Gastroesophageal sphincter (tissue), 4 donors: ENCODE measurements around the gene ELMO1. TPM values are rescaled to one million over a fixed set of nuclear protein-coding genes. Genes with fewer than 3 reads are reported as not detected.

Experiments
- ATAC-seq: fragments of 150-250 bp; one replicate; pipeline ENCODE4 v1.9.1; 2016; ENCODE audit warnings: mild to moderate bottlenecking, moderate library complexity
- H3K27ac ChIP-seq, 4 donors: fragments of 200-600 bp; sonication (generic) in 3 of 4; 1 replicate in 3 of 4; 2 replicates in 1 of 4; pipeline ENCODE4 v1.5.1; 2016 to 2019
- H3K27me3 ChIP-seq: fragments of 200-600 bp; sonication (generic); one replicate; pipeline ENCODE4 v1.5.1; 2019
- H3K36me3 ChIP-seq, 2 donors: fragments of 200-600 bp; sonication (generic); one replicate each; pipeline ENCODE4 v1.5.1; 2019; ENCODE audit warnings: control low read depth in 1 of 2
- H3K4me1 ChIP-seq, 3 donors: fragments of 200-600 bp; sonication (generic); 1 replicate in 2 of 3; 2 replicates in 1 of 3; pipeline ENCODE4 v1.5.1; 2016 to 2019; ENCODE audit warnings: control low read depth in 2 of 3
- H3K4me3 ChIP-seq, 2 donors: fragments of 200-600 bp; sonication (generic); one replicate each; pipeline ENCODE4 v1.5.1; 2019; ENCODE audit warnings: mild to moderate bottlenecking in 1 of 2, moderate library complexity in 1 of 2
- H3K9me3 ChIP-seq, 3 donors: fragments of 200-600 bp; sonication (generic); one replicate each; pipeline ENCODE4 v1.5.1; 2017 to 2019; ENCODE audit warnings: control low read depth in 2 of 3
- EP300 ChIP-seq: sonication (generic); formaldehyde crosslinking; IDR thresholded peaks from one replicate; pipeline ENCODE4 v1.6.1; 2017; ENCODE audit warnings: antibody characterized with exemption, mild to moderate bottlenecking
- POLR2A ChIP-seq, 2 donors: fragments of 450-650 bp; IDR thresholded peaks; one replicate each; pipeline ENCODE4 v1.6.1; 2017; ENCODE audit warnings: antibody characterized with exemption in 2 of 2, mild to moderate bottlenecking in 2 of 2, moderate library complexity in 1 of 2
- POLR2AphosphoS5 ChIP-seq: sonication (generic); formaldehyde crosslinking; IDR thresholded peaks from one replicate; pipeline ENCODE4 v1.6.1; 2017; ENCODE audit warnings: antibody characterized with exemption
- WGBS, 2 donors: methylation state at CpG; one replicate each; pipeline ENCODE4 v1.1.5; 2018; ENCODE audit warnings: low coverage in 1 of 2; 5-methylcytosine and 5-hydroxymethylcytosine counted together
- small RNA-seq, 4 donors: library from RNA; depleted of rRNA; stranded (forward); fragments of <200 nt; gene quantifications; one replicate each; pipeline ENCODE3, GENCODE V24; 2016
- total RNA-seq, 4 donors: library from RNA; depleted of rRNA; stranded (reverse); fragments of >200 nt; gene quantifications; one replicate each; pipeline ENCODE4 v1.1.0, GENCODE V29; 2016
- TF ChIP-seq, protein P1 (sequence below), 4 experiments: fragments of 200-600 bp in 2 of 4; fragments of 450-650 bp in 2 of 4; sonication (generic) in 1 of 4; IDR thresholded peaks; one replicate each; pipeline ENCODE4 v1.5.1; 2017 to 2019; ENCODE audit warnings: antibody characterized with exemption in 4 of 4, mild to moderate bottlenecking in 2 of 4, moderate library complexity in 2 of 4

ELMO1 gene
- total RNA-seq, 4 donors from 2014 or later, result 22.1 to 54.0 (median 42.7) TPM

DNA sequence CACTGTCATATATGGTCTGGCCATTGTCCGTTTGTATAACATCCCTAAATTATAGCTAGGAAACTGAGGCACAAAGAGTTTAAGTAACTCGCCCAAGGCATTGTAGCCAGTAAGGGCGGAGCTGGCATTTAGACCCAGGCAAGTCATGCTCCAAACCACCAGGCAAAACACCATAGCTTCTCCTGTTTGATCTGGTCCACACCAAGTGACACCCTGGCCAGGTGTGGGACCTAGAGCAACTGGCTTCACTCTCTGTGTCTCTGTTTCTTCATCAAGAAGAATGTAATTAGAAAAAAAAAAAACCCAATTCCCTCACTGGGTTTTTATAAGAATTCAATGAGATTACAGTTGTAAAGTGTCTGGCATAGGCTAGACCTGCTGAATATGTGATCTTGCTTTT lies 639.2 kb downstream of the ELMO1 start:
- no peaks in the 10 kb centered on the region for H3K9me3 ChIP-seq
- H3K4me3 ChIP-seq, result no peak overlapping the region
- no peaks in the 10 kb centered on the region for H3K36me3 ChIP-seq
- no peak overlapping the region for H3K27ac ChIP-seq
- WGBS, 2 donors, result 83 to 91% methylated on average over 1 to 3 of the region's 3 CpGs
- TF ChIP-seq POLR2AphosphoS5 (no peak), POLR2A (IDR thresholded peaks at IDR 0.05) (no peak), EP300 (no peak)
- TF ChIP-seq, protein P1, sequence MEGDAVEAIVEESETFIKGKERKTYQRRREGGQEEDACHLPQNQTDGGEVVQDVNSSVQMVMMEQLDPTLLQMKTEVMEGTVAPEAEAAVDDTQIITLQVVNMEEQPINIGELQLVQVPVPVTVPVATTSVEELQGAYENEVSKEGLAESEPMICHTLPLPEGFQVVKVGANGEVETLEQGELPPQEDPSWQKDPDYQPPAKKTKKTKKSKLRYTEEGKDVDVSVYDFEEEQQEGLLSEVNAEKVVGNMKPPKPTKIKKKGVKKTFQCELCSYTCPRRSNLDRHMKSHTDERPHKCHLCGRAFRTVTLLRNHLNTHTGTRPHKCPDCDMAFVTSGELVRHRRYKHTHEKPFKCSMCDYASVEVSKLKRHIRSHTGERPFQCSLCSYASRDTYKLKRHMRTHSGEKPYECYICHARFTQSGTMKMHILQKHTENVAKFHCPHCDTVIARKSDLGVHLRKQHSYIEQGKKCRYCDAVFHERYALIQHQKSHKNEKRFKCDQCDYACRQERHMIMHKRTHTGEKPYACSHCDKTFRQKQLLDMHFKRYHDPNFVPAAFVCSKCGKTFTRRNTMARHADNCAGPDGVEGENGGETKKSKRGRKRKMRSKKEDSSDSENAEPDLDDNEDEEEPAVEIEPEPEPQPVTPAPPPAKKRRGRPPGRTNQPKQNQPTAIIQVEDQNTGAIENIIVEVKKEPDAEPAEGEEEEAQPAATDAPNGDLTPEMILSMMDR (IDR thresholded peaks at IDR 0.05), result no peak
- no peaks in the 10 kb centered on the region for H3K27me3 ChIP-seq
- no peak for ATAC-seq
- H3K4me1 ChIP-seq, result no peaks in the 10 kb centered on the region

DNA sequence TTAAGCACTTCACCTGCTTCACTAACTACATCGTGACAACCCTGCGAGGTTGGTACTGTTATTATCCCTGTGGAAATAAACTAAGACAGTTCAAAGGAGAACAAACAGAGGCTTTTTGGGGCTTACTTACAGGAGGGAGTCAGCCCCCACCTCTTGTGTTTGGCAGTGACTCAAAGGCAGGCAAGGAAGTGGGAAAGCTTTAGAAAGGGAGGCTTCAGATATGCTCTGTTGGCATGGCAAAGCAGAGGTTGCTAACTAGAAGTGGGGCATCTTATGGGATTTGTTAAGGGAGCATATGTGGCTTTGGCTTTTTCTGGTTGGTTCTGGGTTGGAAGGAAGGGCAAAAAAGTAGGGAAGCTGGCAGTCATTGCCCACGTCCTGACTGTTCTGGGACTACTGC lies 639.6 kb downstream of the ELMO1 start:
- 70 to 88% methylated on average over 3 of the region's 3 CpGs for WGBS, 2 donors
- Histone ChIP-seq H3K9me3 (no peaks in the 10 kb centered on the region), H3K36me3 (no peaks in the 10 kb centered on the region), H3K4me1 (no peaks in the 10 kb centered on the region), H3K27ac (no peak overlapping the region), H3K4me3 (no peak overlapping the region), H3K27me3 (no peaks in the 10 kb centered on the region)
- TF ChIP-seq EP300, result no peak
- no peak for TF ChIP-seq POLR2AphosphoS5
- TF ChIP-seq POLR2A (IDR thresholded peaks at IDR 0.05), result no peak
- TF ChIP-seq, protein P1 (IDR thresholded peaks at IDR 0.05), result no peak
- no peak for ATAC-seq

DNA sequence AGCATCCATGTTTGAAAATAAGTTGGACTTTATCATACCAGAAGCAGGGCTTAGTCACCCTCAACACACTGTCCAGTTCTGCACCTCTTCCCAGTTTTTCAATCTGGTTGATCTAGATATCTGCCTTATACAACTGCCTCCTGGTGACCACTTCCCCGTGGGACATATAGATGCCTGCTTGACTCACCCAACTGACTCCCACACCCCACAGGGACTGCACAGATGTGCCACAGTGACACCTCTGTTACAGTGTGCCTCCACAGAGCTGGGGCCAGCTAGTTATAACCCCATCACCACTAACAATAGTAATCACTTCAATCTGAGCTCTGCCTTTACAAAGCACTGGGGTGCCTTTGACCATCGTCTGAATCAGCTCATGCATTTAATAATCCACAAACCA lies 641.8 kb downstream of the ELMO1 start:
- H3K9me3 ChIP-seq, result no peaks in the 10 kb centered on the region
- H3K4me3 ChIP-seq, result no peak overlapping the region
- H3K27ac ChIP-seq, result no peak overlapping the region
- no peaks in the 10 kb centered on the region for H3K27me3 ChIP-seq
- no peak for ATAC-seq
- no peaks in the 10 kb centered on the region for H3K36me3 ChIP-seq
- TF ChIP-seq POLR2AphosphoS5 (no peak), EP300 (no peak), POLR2A (IDR thresholded peaks at IDR 0.05) (no peak)
- TF ChIP-seq, protein P1 (IDR thresholded peaks at IDR 0.05), result no peak
- H3K4me1 ChIP-seq, result no peaks in the 10 kb centered on the region
- 69 to 90% methylated on average over 2 of the region's 2 CpGs for WGBS, 2 donors

Small RNA genes lying within 50 kb of the gene (small RNA-seq; reads per million reads assigned to genes)
- gene MIR1200 (0 reads per million in 4 donors), gene RF00019 (0 reads per million in 4 donors), gene RF00432 (0 reads per million in 4 donors), gene RNU6-565P (0 reads per million in 4 donors)

Other genes starting within 250 kb of the ELMO1 start
- 1 to 10 TPM in 1 of 4 donors, not detected in 3; 1.2 TPM for gene GPR141, start 234.9 kb upstream of the ELMO1 start, total RNA-seq